Neutrophil (primary cell): Measurements from ENCODE around the gene SMIM1.

ENCODE experiments used
- H3K27ac ChIP-seq: fragments of 200-600 bp; sonication (generic); 2 replicates; pipeline ENCODE4 v1.5.1; 2016; ENCODE audit warnings: mild to moderate bottlenecking, moderate library complexity
- H3K27me3 ChIP-seq: fragments of 200-600 bp; sonication (generic); 2 replicates; pipeline ENCODE4 v1.6.0; 2016; ENCODE audit warnings: mild to moderate bottlenecking
- H3K36me3 ChIP-seq: fragments of 200-600 bp; sonication (generic); 2 replicates; pipeline ENCODE4 v1.5.1; 2017
- H3K4me1 ChIP-seq, 2 experiments: fragments of 200-600 bp in 1 of 2; sonication (generic) in 1 of 2; 1 replicate in 1 of 2; 2 replicates in 1 of 2; pipeline versions ENCODE4 v1.5.1 to v1.6.1; 2013 to 2016; ENCODE audit warnings: low read depth in 1 of 2, low read length in 1 of 2, mild to moderate bottlenecking in 1 of 2, moderate library complexity in 1 of 2; ENCODE audit not compliant: control insufficient read depth in 1 of 2, insufficient read depth in 1 of 2
- H3K4me3 ChIP-seq, 2 experiments: fragments of 200-600 bp in 1 of 2; sonication (generic) in 1 of 2; 1 replicate in 1 of 2; 2 replicates in 1 of 2; pipeline ENCODE4 v1.5.1; 2013 to 2016; ENCODE audit warnings: low read depth in 1 of 2, low read length in 1 of 2, mild to moderate bottlenecking in 1 of 2, moderate library complexity in 1 of 2
- H3K9me3 ChIP-seq: fragments of 200-600 bp; sonication (generic); 2 replicates; pipeline ENCODE4 v1.5.1; 2016
- CTCF ChIP-seq: fragments of 200-600 bp; sonication (generic); IDR thresholded peaks from 2 replicates; pipeline ENCODE4 v1.5.1; 2016; ENCODE audit warnings: antibody characterized with exemption

SMIM1 gene

GRCh38 chr1:3785456-3786157 lies 13.1 kb downstream of the SMIM1 start:
- H3K36me3 ChIP-seq: peaks cover 90% of the 10 kb centered on the region
- no peak for TF ChIP-seq CTCF

GRCh38 chr1:3786468-3787348 lies 14.2 kb downstream of the SMIM1 start:
- H3K4me1 ChIP-seq: no peaks in the 10 kb centered on the region
- no peaks in the 10 kb centered on the region for H3K9me3 ChIP-seq
- TF ChIP-seq CTCF: no peak
- H3K27me3 ChIP-seq: no peaks in the 10 kb centered on the region
- no peak overlapping the region for H3K27ac ChIP-seq
- no peak overlapping the region for H3K4me3 ChIP-seq
- peaks cover 83% of the 10 kb centered on the region for H3K36me3 ChIP-seq

More at GRCh38 chr1:3785456-3786157, 13.1 kb downstream of the SMIM1 start:
- no peak overlapping the region for H3K4me3 ChIP-seq
- H3K27me3 ChIP-seq: no peaks in the 10 kb centered on the region
- no peaks in the 10 kb centered on the region for H3K9me3 ChIP-seq
- no peak overlapping the region for H3K27ac ChIP-seq
- H3K4me1 ChIP-seq: no peaks in the 10 kb centered on the region

GRCh38 chr1:3787349-3787715 lies 14.8 kb downstream of the SMIM1 start:
- Histone ChIP-seq H3K4me3 (no peak overlapping the region), H3K27ac (no peak overlapping the region), H3K9me3 (no peaks in the 10 kb centered on the region), H3K27me3 (no peaks in the 10 kb centered on the region), H3K4me1 (no peaks in the 10 kb centered on the region), H3K36me3 (peaks cover 77% of the 10 kb centered on the region)
- no peak for TF ChIP-seq CTCF

GRCh38 chr1:3787745-3788605 lies 15.4 kb downstream of the SMIM1 start:
- H3K4me3 ChIP-seq: no peak overlapping the region
- H3K27ac ChIP-seq: no peak overlapping the region
- H3K4me1 ChIP-seq: no peaks in the 10 kb centered on the region
- H3K27me3 ChIP-seq: no peaks in the 10 kb centered on the region
- H3K9me3 ChIP-seq: no peaks in the 10 kb centered on the region
- peaks cover 71% of the 10 kb centered on the region for H3K36me3 ChIP-seq
- no peak for TF ChIP-seq CTCF

GRCh38 chr1:3788756-3789420 lies 16.3 kb downstream of the SMIM1 start:
- Histone ChIP-seq H3K4me3 (no peak overlapping the region), H3K4me1 (peaks cover 3 to 5% of the 10 kb centered on the region in 2 experiments), H3K36me3 (peaks cover 62% of the 10 kb centered on the region), H3K27ac (no peak overlapping the region), H3K9me3 (no peaks in the 10 kb centered on the region), H3K27me3 (no peaks in the 10 kb centered on the region)
- no peak for TF ChIP-seq CTCF
